Endothelial cell of umbilical vein (primary cell): Measurements from ENCODE around the gene RASAL2. TPM values are rescaled to one million over a fixed set of nuclear protein-coding genes. Genes with fewer than 3 reads are reported as not detected.

Experiments used
- BruUV-seq: library from RNA; stranded (reverse); fragments of 400-500 nt; replicated peaks from 2 replicates; lab custom pipeline; 2021; lab: Mats Ljungman, UMichigan
- CTCF ChIA-PET: fragments of 300-600, 350-600 bp; sonication (Branson Sonifier 250); formaldehyde crosslinking; loops from one replicate; lab custom pipeline; 2021; ENCODE audit warnings: antibody characterized with exemption, inconsistent platforms; lab: Charles Lee
- POLR2A ChIA-PET: fragments of 300-600, 350-600 bp; sonication (Branson Sonifier 250); formaldehyde crosslinking; loops from one replicate; lab custom pipeline; 2021; ENCODE audit warnings: antibody characterized with exemption, inconsistent platforms; lab: Charles Lee
- DNase-seq: peaks from one replicate; pipeline ENCODE4 v3.0.0-alpha.2; 2011; ENCODE audit warnings: low read depth, low spot score
- FAIRE-seq: peaks from 2 replicates; lab custom pipeline; 2011; peaks lifted over from hg19 to GRCh38; lab: Jason Lieb, UNC
- H2AFZ ChIP-seq: 2 replicates; pipeline ENCODE4 v1.6.0; 2012; ENCODE audit warnings: low read depth, low read length, control low read depth, inconsistent platforms
- H3K27ac ChIP-seq: 2 replicates; pipeline ENCODE4 v1.5.1; 2011; ENCODE audit warnings: low read depth, mild to moderate bottlenecking, control low read depth, low read length, moderate library complexity; ENCODE audit not compliant: insufficient read depth
- H3K27me3 ChIP-seq, 2 experiments: 2 replicates each; pipeline versions ENCODE4 v1.6.0 to v1.6.1; 2011; ENCODE audit warnings: low read length in 2 of 2, mixed read lengths in 1 of 2; ENCODE audit not compliant: control insufficient read depth in 2 of 2, insufficient read depth in 2 of 2
- H3K36me3 ChIP-seq, 2 experiments: 2 replicates in 1 of 2; 3 replicates in 1 of 2; pipeline ENCODE4 v1.5.1; 2011; ENCODE audit warnings: low read length in 2 of 2, mild to moderate bottlenecking in 1 of 2, moderate library complexity in 1 of 2; ENCODE audit not compliant: control insufficient read depth in 2 of 2, insufficient read depth in 2 of 2; ENCODE audit errors: extremely low read depth in 1 of 2
- H3K4me1 ChIP-seq: 3 replicates; pipeline ENCODE4 v1.5.1; 2011; ENCODE audit warnings: mild to moderate bottlenecking, low read length; ENCODE audit not compliant: control insufficient read depth, insufficient read depth; ENCODE audit errors: extremely low read depth
- H3K4me2 ChIP-seq: 2 replicates; pipeline ENCODE4 v1.6.1; 2011; ENCODE audit warnings: low read length, control low read depth, mixed read lengths; ENCODE audit not compliant: insufficient read depth
- H3K4me3 ChIP-seq, 3 experiments: fragments of 200-600 bp in 1 of 3; sonication (generic), shearing (Covaris generic) in 1 of 3; replicated peaks in 1 of 3; 2 replicates each; pipeline ENCODE4 v1.5.1; 2011 to 2016; ENCODE audit warnings: control low read depth in 3 of 3, low read length in 3 of 3, mild to moderate bottlenecking in 2 of 3, inconsistent platforms in 1 of 3, low read depth in 1 of 3, moderate library complexity in 1 of 3; ENCODE audit not compliant: insufficient read depth in 1 of 3
- H3K79me2 ChIP-seq: 2 replicates; pipeline ENCODE4 v1.6.0; 2012; ENCODE audit warnings: low read length, inconsistent platforms; ENCODE audit not compliant: control insufficient read depth, insufficient read depth
- H3K9ac ChIP-seq: replicated peaks from 2 replicates; pipeline ENCODE3; 2011; ENCODE audit warnings: low read length, control low read depth; ENCODE audit not compliant: insufficient read depth; ENCODE audit errors: extremely low read depth
- H3K9me1 ChIP-seq: replicated peaks from 3 replicates; pipeline ENCODE4 v1.6.0; 2011; ENCODE audit warnings: mild to moderate bottlenecking, low read length; ENCODE audit not compliant: control insufficient read depth, insufficient read depth; ENCODE audit errors: extremely low read depth
- H3K9me3 ChIP-seq: replicated peaks from 2 replicates; pipeline ENCODE4 v1.5.1; 2012; ENCODE audit warnings: low read length, inconsistent platforms; ENCODE audit not compliant: control insufficient read depth, insufficient read depth
- H4K20me1 ChIP-seq: replicated peaks from 2 replicates; pipeline ENCODE3; 2011; ENCODE audit warnings: mild to moderate bottlenecking, low read length; ENCODE audit not compliant: control insufficient read depth, insufficient read depth; ENCODE audit errors: extremely low read depth
- CTCF ChIP-seq, 2 donors: IDR thresholded peaks; 1 replicate in 1 of 2; 2 replicates in 1 of 2; pipeline ENCODE4 v1.5.1; 2011; ENCODE audit warnings: low read length in 2 of 2, mild to moderate bottlenecking in 2 of 2, moderate library complexity in 2 of 2, control low read depth in 1 of 2, inconsistent platforms in 1 of 2, low read depth in 1 of 2; ENCODE audit not compliant: insufficient read depth in 1 of 2; ENCODE audit errors: extremely low read depth in 1 of 2
- EZH2 ChIP-seq: IDR thresholded peaks from 2 replicates; pipeline ENCODE4 v1.6.1; 2012; ENCODE audit warnings: borderline replicate concordance, low read depth, mild to moderate bottlenecking, moderate library complexity, low read length, inconsistent platforms; ENCODE audit not compliant: severe bottlenecking
- FOS ChIP-seq: IDR thresholded peaks from 2 replicates; pipeline ENCODE4 v1.6.1; 2011; ENCODE audit warnings: mild to moderate bottlenecking, low read length, moderate library complexity, borderline replicate concordance; ENCODE audit not compliant: insufficient read depth
- GATA2 ChIP-seq: IDR thresholded peaks from 2 replicates; pipeline ENCODE4 v1.7.0; 2011; ENCODE audit warnings: low read depth, mild to moderate bottlenecking, moderate library complexity, mixed read lengths, low read length; ENCODE audit not compliant: insufficient read length, insufficient read depth
- JUN ChIP-seq: IDR thresholded peaks from 2 replicates; pipeline ENCODE4 v1.6.1; 2011; ENCODE audit warnings: borderline replicate concordance, low read depth; ENCODE audit not compliant: insufficient read length, insufficient read depth
- MAX ChIP-seq: IDR thresholded peaks from 2 replicates; pipeline ENCODE4 v1.6.1; 2011; ENCODE audit not compliant: insufficient read depth, insufficient read length
- MYC ChIP-seq: IDR thresholded peaks from one replicate; pipeline ENCODE4 v1.6.1; 2011; ENCODE audit warnings: mild to moderate bottlenecking, low read depth, low read length
- POLR2A ChIP-seq: IDR thresholded peaks from 2 replicates; pipeline ENCODE4 v1.6.1; 2012; ENCODE audit warnings: low read depth, mild to moderate bottlenecking, control low read depth, low read length
- POLR2AphosphoS5 ChIP-seq: IDR thresholded peaks from 2 replicates; pipeline ENCODE4 v1.6.1; 2012; ENCODE audit warnings: low read depth, mild to moderate bottlenecking, control low read depth, low read length, moderate library complexity; ENCODE audit not compliant: insufficient read depth
- dilution Hi-C: fragments of 300-500 bp; cut with MboI; formaldehyde crosslinking; loops from one replicate; pipeline ENCODE4 v1.15.0; 2019; ENCODE audit warnings: low sequenced_read_pairs; ENCODE audit not compliant: extremely low pct_ligation_motif_present
- intact Hi-C: fragments of 100-400 bp; cut with micrococcal nuclease; formaldehyde crosslinking; loops from one replicate; pipeline ENCODE4 v1.10.0; 2022
- polyA plus RNA-seq, 4 experiments: library from polyadenylated mRNA; depleted of rRNA in 3 of 4; stranded (reverse) in 3 of 4; unstranded in 1 of 4; fragments of >200 nt; gene quantifications; 2 replicates each; pipeline versions ENCODE4 v1.2.1 to v1.2.3, GENCODE V29; 2011 to 2012; ENCODE audit warnings: missing spikeins in 1 of 4
- total RNA-seq: library from RNA; stranded (reverse); gene quantifications from 2 replicates; pipeline ENCODE4 v1.2.3, GENCODE V29; 2021

Gene RASAL2
- total and polyA plus RNA-seq, 2 donors (not counting 3 experiments of a cell fraction or from before 2014, with no cell fraction given), result 12.5 to 15.5 TPM

DNA sequence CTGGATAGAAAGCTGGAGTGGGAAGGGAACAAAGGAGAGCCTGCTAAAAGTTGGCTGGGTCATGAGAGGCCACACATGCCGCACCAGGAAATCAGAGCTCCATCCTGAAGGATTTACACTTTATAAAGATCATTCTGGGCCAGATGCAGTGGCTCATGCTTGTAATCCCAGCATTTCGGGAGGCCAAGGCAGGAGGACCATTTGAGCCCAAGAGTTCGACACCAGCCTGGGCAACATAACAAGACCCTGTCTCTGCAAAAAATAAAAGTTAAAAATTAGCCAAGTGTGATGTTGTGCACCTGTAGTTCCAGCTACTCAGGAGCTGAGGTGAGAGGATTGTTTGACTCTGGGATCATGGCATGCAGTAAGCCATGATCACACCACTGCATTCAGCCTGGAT is 28.7 kb upstream of the RASAL2 start:
- DNase-seq (no peak), FAIRE-seq (no peak)
- H3K9me1 ChIP-seq, result no peaks in the 10 kb centered on the region
- no peaks in the 10 kb centered on the region for H3K79me2 ChIP-seq
- CTCF ChIA-PET, result no interaction called here
- H3K4me1 ChIP-seq, result no peaks in the 10 kb centered on the region
- TF ChIP-seq CTCF (IDR thresholded peaks at IDR 0.05; ENCODE audit: extremely low read depth in 1 of 2, insufficient read depth in 1 of 2, low read depth in 1 of 2, low read length in 2 of 2), result no peak
- no peak for TF ChIP-seq MYC
- TF ChIP-seq POLR2AphosphoS5, result no peak
- no peak for TF ChIP-seq GATA2
- TF ChIP-seq EZH2, result no peak
- TF ChIP-seq POLR2A, result no peak
- no peak for TF ChIP-seq JUN
- no peak for TF ChIP-seq MAX
- no peak for TF ChIP-seq FOS
- H4K20me1 ChIP-seq, result no peaks in the 10 kb centered on the region
- H2AFZ ChIP-seq, result no peak overlapping the region
- BruUV-seq, result no TSS peak
- POLR2A ChIA-PET, result no interaction called here
- H3K4me3 ChIP-seq, result no peak overlapping the region
- H3K27me3 ChIP-seq, result no peaks in the 10 kb centered on the region
- H3K9ac ChIP-seq, result no peak overlapping the region
- dilution Hi-C loops (no loop called here), intact Hi-C loops (no loop called here)
- no peaks in the 10 kb centered on the region for H3K9me3 ChIP-seq
- H3K4me2 ChIP-seq, result no peak overlapping the region
- no peaks in the 10 kb centered on the region for H3K36me3 ChIP-seq
- no peak overlapping the region for H3K27ac ChIP-seq
